ENCODE data around the gene C2CD4B. TPM values are rescaled to one million over a fixed set of nuclear protein-coding genes. Genes with fewer than 3 reads are reported as not detected.

C2CD4B gene
- total RNA-seq, 1 donor from 2014 or later = 19.1 TPM

Other genes with a start within 250 kb of the C2CD4B start
- gene VPS13C, start 104.8 kb downstream of the C2CD4B start, total RNA-seq (ENCODE audit: unreplicated experiment) = 50.9 TPM
- gene C2CD4A, start 98.3 kb downstream of the C2CD4B start, total RNA-seq (ENCODE audit: unreplicated experiment) = 0.18 TPM
- gene TLN2, start 225.3 kb upstream of the C2CD4B start, total RNA-seq (ENCODE audit: unreplicated experiment) = 15.3 TPM